LNCaP clone FGC (cell line): ENCODE data around the gene CCDC102B.
A peak's percentile ranks its signal among the peaks of the same experiment; 100 is the strongest.

Experiments
- DNase-seq: peaks from one replicate; pipeline ENCODE4 v3.0.0-alpha.2; 2011; ENCODE audit warnings: low read depth
- H3K4me3 ChIP-seq: 2 replicates; pipeline ENCODE4 v1.5.1; 2011; ENCODE audit warnings: mild to moderate bottlenecking, low read depth, low read length, control low read depth
- TF ChIP-seq, protein P1 (sequence below): IDR thresholded peaks from 2 replicates; pipeline ENCODE4 v1.5.1; 2012; ENCODE audit warnings: mild to moderate bottlenecking; ENCODE audit not compliant: control insufficient read depth, insufficient read depth; ENCODE audit errors: extremely low read depth

Gene CCDC102B

GRCh38 chr18:68822926-68823325, 25.0 kb downstream of the CCDC102B start:
- H3K4me3 ChIP-seq = no peak overlapping the region
- TF ChIP-seq, protein P1, sequence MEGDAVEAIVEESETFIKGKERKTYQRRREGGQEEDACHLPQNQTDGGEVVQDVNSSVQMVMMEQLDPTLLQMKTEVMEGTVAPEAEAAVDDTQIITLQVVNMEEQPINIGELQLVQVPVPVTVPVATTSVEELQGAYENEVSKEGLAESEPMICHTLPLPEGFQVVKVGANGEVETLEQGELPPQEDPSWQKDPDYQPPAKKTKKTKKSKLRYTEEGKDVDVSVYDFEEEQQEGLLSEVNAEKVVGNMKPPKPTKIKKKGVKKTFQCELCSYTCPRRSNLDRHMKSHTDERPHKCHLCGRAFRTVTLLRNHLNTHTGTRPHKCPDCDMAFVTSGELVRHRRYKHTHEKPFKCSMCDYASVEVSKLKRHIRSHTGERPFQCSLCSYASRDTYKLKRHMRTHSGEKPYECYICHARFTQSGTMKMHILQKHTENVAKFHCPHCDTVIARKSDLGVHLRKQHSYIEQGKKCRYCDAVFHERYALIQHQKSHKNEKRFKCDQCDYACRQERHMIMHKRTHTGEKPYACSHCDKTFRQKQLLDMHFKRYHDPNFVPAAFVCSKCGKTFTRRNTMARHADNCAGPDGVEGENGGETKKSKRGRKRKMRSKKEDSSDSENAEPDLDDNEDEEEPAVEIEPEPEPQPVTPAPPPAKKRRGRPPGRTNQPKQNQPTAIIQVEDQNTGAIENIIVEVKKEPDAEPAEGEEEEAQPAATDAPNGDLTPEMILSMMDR = no peak
- DNase-seq = no peak

DNA sequence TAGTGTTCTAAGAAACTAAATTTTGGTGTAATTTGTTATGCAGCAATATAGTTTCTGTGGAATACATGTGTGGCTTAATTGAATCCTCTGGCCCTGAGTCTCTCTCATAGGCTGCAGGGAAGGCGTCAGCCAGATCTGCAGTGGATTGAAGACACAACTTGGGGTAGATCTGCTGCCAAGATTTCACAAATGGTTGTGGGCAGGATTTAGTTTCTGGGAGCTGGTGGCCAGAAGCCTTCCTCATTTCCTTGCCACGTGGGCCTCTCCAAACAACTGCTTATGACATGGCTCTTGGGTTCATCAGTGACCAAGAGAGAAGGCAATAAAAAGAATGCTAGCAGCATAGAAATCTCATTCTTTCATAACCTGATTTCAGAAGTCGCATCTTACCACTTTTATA, 28.2 kb downstream of the CCDC102B start:
- H3K4me3 ChIP-seq = no peak overlapping the region
- TF ChIP-seq, protein P1 = no peak
- DNase-seq = no peak

DNA sequence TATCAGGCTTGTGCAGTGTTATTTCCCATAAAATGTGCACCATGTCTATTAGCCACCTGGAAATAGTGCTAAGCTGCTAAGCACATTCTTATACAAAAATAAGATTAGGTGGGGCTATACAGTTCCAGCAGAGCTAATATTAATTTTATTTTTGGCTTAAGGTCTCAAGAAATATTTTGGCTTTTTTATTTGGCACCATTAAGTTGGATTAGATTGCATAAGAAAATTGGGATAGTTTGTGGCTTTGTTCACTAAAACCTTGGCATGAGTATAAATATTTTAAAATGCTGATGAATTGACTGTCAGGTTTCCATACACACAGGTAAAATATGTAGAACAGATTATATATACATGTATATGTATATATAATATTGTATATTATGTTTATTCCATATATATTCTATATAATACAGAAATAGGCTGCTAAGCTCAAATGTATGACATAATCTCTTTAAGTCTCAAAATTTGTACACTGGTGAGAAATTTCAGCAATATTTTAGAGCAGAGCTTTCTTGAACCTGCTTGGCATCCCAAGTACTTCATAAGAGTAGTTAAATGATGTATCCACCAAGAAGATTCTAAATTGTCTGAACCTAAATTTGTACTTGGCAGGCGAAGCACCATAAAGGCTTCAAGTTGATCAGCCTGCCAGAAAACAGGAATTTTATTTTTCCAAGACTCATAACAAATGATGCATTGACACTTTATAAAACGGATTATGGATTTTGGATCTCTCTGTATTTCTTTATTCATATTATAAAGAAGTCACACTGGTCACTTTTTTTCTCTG, 32.6 kb downstream of the CCDC102B start:
- no peak overlapping the region for H3K4me3 ChIP-seq
- TF ChIP-seq, protein P1 = no peak
- no peak for DNase-seq

DNA sequence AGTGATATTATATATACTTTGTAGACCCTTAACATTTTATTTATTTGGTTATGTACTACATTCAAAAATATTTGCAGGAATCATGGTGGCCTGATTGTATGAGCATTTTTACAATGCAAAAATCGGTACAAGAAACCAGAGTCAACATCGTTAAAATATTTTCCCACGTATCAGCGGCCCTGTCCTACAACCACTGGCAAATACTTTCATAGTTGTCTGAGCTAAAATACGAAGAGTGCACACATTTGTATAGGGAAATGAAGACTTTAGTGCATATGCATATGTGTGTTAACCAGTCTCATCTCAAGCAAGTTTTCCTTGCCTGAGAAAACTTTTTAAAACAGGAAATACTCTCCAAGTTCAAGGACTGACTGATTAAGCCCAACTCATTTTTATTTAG, 35.9 kb downstream of the CCDC102B start:
- H3K4me3 ChIP-seq = no peak overlapping the region
- TF ChIP-seq, protein P1 = no peak
- DNase-seq = peak; percentile 27

- TF ChIP-seq, protein P1 = no peak
- no peak overlapping the region for H3K4me3 ChIP-seq
- no peak for DNase-seq
These were observed 40.0 kb downstream of the CCDC102B start for GRCh38 chr18:68837665-68838451.

- TF ChIP-seq, protein P1 = no peak
- no peak for DNase-seq
- H3K4me3 ChIP-seq = no peak overlapping the region
These were observed 41.8 kb downstream of the CCDC102B start for GRCh38 chr18:68839701-68840100.
